Measurements from ENCODE around the gene DLL1.

Gene DLL1

GRCh38 chr6:170307080-170307545 is 16.2 kb upstream of the DLL1 start:
- Histone ChIP-seq H3K9me3 (ENCODE audit: control insufficient read depth, insufficient read depth, low read depth, low read length) (peaks cover 34% of the 10 kb centered on the region), H3K4me1 (ENCODE audit: control insufficient read depth, insufficient read depth, low read length) (peaks cover 11% of the 10 kb centered on the region), H3K4me3 (ENCODE audit: low read depth, low read length) (peak overlapping the region; percentile 90), H3K36me3 (ENCODE audit: control insufficient read depth, insufficient read depth, low read length) (no peaks in the 10 kb centered on the region), H3K27ac (ENCODE audit: low read depth, low read length) (peak overlapping the region; percentile 3; the same call in 1 of the 2 replicates), H3K9ac (ENCODE audit: low read length) (peak overlapping the region; percentile 83), H3K27me3 (ENCODE audit: control insufficient read depth, insufficient read depth, low read length) (peaks cover 24% of the 10 kb centered on the region; the same call in 1 of the 2 replicates)

GRCh38 chr6:170306324-170307079 is 15.6 kb upstream of the DLL1 start, which contains the start of gene FAM120B:
TSS of gene FAM120B (plus strand) at chr6:170306758. CDS start at chr6:170317391, 10,633 bp downstream.
- H3K9ac ChIP-seq (ENCODE audit: low read length), result peak within 1 kb of the TSS; percentile 83
- H3K4me3 ChIP-seq (ENCODE audit: low read depth, low read length), result peak within 1 kb of the TSS; percentile 90
- peak within 1 kb of the TSS; percentile 3; the same call in 1 of the 2 replicates for H3K27ac ChIP-seq (ENCODE audit: low read depth, low read length)
- H3K9me3 ChIP-seq (ENCODE audit: control insufficient read depth, insufficient read depth, low read depth, low read length), result peaks cover 40% of the 10 kb centered on the region
- peaks cover 24% of the 10 kb centered on the region; the same call in 1 of the 2 replicates for H3K27me3 ChIP-seq (ENCODE audit: control insufficient read depth, insufficient read depth, low read length)
- H3K36me3 ChIP-seq (ENCODE audit: control insufficient read depth, insufficient read depth, low read length), result no peaks in the 10 kb centered on the region
- peaks cover 11% of the 10 kb centered on the region for H3K4me1 ChIP-seq (ENCODE audit: control insufficient read depth, insufficient read depth, low read length)

GRCh38 chr6:170305805-170306323 is 15.0 kb upstream of the DLL1 start:
- Histone ChIP-seq H3K27me3 (ENCODE audit: control insufficient read depth, insufficient read depth, low read length) (peaks cover 24% of the 10 kb centered on the region; the same call in 1 of the 2 replicates), H3K4me3 (ENCODE audit: low read depth, low read length) (peak overlapping the region; percentile 90), H3K27ac (ENCODE audit: low read depth, low read length) (no peak overlapping the region; the same call in 1 of the 2 replicates), H3K9ac (ENCODE audit: low read length) (peak overlapping the region; percentile 83), H3K4me1 (ENCODE audit: control insufficient read depth, insufficient read depth, low read length) (peaks cover 11% of the 10 kb centered on the region), H3K36me3 (ENCODE audit: control insufficient read depth, insufficient read depth, low read length) (no peaks in the 10 kb centered on the region), H3K9me3 (ENCODE audit: control insufficient read depth, insufficient read depth, low read depth, low read length) (peaks cover 46% of the 10 kb centered on the region)

- H3K27me3 ChIP-seq (ENCODE audit: control insufficient read depth, insufficient read depth, low read length), result peaks cover 46% of the 10 kb centered on the region
- peaks cover 66% of the 10 kb centered on the region for H3K9me3 ChIP-seq (ENCODE audit: control insufficient read depth, insufficient read depth, low read depth, low read length)
- H3K4me1 ChIP-seq (ENCODE audit: control insufficient read depth, insufficient read depth, low read length), result peaks cover 21% of the 10 kb centered on the region
- no peaks in the 10 kb centered on the region for H3K36me3 ChIP-seq (ENCODE audit: control insufficient read depth, insufficient read depth, low read length)
- no peak overlapping the region for H3K27ac ChIP-seq (ENCODE audit: low read depth, low read length)
- H3K9ac ChIP-seq (ENCODE audit: low read length), result no peak overlapping the region
- no peak overlapping the region for H3K4me3 ChIP-seq (ENCODE audit: low read depth, low read length)
These were observed 10.3 kb upstream of the DLL1 start for GRCh38 chr6:170301184-170301583.

- H3K9me3 ChIP-seq (ENCODE audit: control insufficient read depth, insufficient read depth, low read depth, low read length), result peaks cover 45% of the 10 kb centered on the region
- no peak overlapping the region for H3K4me3 ChIP-seq (ENCODE audit: low read depth, low read length)
- no peak overlapping the region for H3K27ac ChIP-seq (ENCODE audit: low read depth, low read length)
- H3K4me1 ChIP-seq (ENCODE audit: control insufficient read depth, insufficient read depth, low read length), result peaks cover 32% of the 10 kb centered on the region
- H3K27me3 ChIP-seq (ENCODE audit: control insufficient read depth, insufficient read depth, low read length), result peaks cover 53% of the 10 kb centered on the region
- H3K9ac ChIP-seq (ENCODE audit: low read length), result no peak overlapping the region
- no peaks in the 10 kb centered on the region for H3K36me3 ChIP-seq (ENCODE audit: control insufficient read depth, insufficient read depth, low read length)
These were observed 7.8 kb upstream of the DLL1 start for GRCh38 chr6:170298688-170299087.

GRCh38 chr6:170297576-170298330 is 6.9 kb upstream of the DLL1 start:
- Histone ChIP-seq H3K27me3 (ENCODE audit: control insufficient read depth, insufficient read depth, low read length) (peaks cover 62% of the 10 kb centered on the region), H3K4me1 (ENCODE audit: control insufficient read depth, insufficient read depth, low read length) (peaks cover 41% of the 10 kb centered on the region), H3K4me3 (ENCODE audit: low read depth, low read length) (peak overlapping the region; percentile 49; the same call in 1 of the 2 replicates), H3K9me3 (ENCODE audit: control insufficient read depth, insufficient read depth, low read depth, low read length) (peaks cover 38% of the 10 kb centered on the region), H3K9ac (ENCODE audit: low read length) (no peak overlapping the region), H3K36me3 (ENCODE audit: control insufficient read depth, insufficient read depth, low read length) (no peaks in the 10 kb centered on the region), H3K27ac (ENCODE audit: low read depth, low read length) (no peak overlapping the region)

GRCh38 chr6:170296746-170297575 is 6.1 kb upstream of the DLL1 start:
- H3K27me3 ChIP-seq (ENCODE audit: control insufficient read depth, insufficient read depth, low read length), result peaks cover 70% of the 10 kb centered on the region
- peaks cover 46% of the 10 kb centered on the region for H3K4me1 ChIP-seq (ENCODE audit: control insufficient read depth, insufficient read depth, low read length)
- H3K27ac ChIP-seq (ENCODE audit: low read depth, low read length), result no peak overlapping the region
- peaks cover 30% of the 10 kb centered on the region for H3K9me3 ChIP-seq (ENCODE audit: control insufficient read depth, insufficient read depth, low read depth, low read length)
- peak overlapping the region; percentile 49 for H3K4me3 ChIP-seq (ENCODE audit: low read depth, low read length)
- H3K36me3 ChIP-seq (ENCODE audit: control insufficient read depth, insufficient read depth, low read length), result no peaks in the 10 kb centered on the region
- no peak overlapping the region for H3K9ac ChIP-seq (ENCODE audit: low read length)

- Histone ChIP-seq H3K9me3 (ENCODE audit: control insufficient read depth, insufficient read depth, low read depth, low read length) (peaks cover 24% of the 10 kb centered on the region), H3K4me1 (ENCODE audit: control insufficient read depth, insufficient read depth, low read length) (peaks cover 46% of the 10 kb centered on the region), H3K9ac (ENCODE audit: low read length) (no peak overlapping the region), H3K27me3 (ENCODE audit: control insufficient read depth, insufficient read depth, low read length) (peaks cover 76% of the 10 kb centered on the region), H3K27ac (ENCODE audit: low read depth, low read length) (0 out of 2 replicates have a peak overlapping the region, but pooled peaks have one; percentile 17), H3K36me3 (ENCODE audit: control insufficient read depth, insufficient read depth, low read length) (no peaks in the 10 kb centered on the region), H3K4me3 (ENCODE audit: low read depth, low read length) (peak overlapping the region; percentile 49)
These were observed 5.5 kb upstream of the DLL1 start for GRCh38 chr6:170296423-170296745.

GRCh38 chr6:170295510-170296422 is 4.9 kb upstream of the DLL1 start:
- H3K9me3 ChIP-seq (ENCODE audit: control insufficient read depth, insufficient read depth, low read depth, low read length), result peaks cover 18% of the 10 kb centered on the region
- H3K36me3 ChIP-seq (ENCODE audit: control insufficient read depth, insufficient read depth, low read length), result no peaks in the 10 kb centered on the region
- peaks cover 46% of the 10 kb centered on the region for H3K4me1 ChIP-seq (ENCODE audit: control insufficient read depth, insufficient read depth, low read length)
- peaks cover 81% of the 10 kb centered on the region for H3K27me3 ChIP-seq (ENCODE audit: control insufficient read depth, insufficient read depth, low read length)
- H3K9ac ChIP-seq (ENCODE audit: low read length), result peak overlapping the region; percentile 51
- 0 out of 2 replicates have a peak overlapping the region, but pooled peaks have one; percentile 17 for H3K27ac ChIP-seq (ENCODE audit: low read depth, low read length)
- peak overlapping the region; percentile 49 for H3K4me3 ChIP-seq (ENCODE audit: low read depth, low read length)
